NCI-H748 treated with DMSO at 0.1 percent for 48 hours (cell line): ENCODE measurements around the gene SHANK1.
A peak's percentile ranks its signal among the peaks of the same experiment; 100 is the strongest.

Source experiments
- DNase-seq: peaks from one replicate; lab custom pipeline; 2025; lab: John Stamatoyannopoulos, UW

The SHANK1 gene

DNA sequence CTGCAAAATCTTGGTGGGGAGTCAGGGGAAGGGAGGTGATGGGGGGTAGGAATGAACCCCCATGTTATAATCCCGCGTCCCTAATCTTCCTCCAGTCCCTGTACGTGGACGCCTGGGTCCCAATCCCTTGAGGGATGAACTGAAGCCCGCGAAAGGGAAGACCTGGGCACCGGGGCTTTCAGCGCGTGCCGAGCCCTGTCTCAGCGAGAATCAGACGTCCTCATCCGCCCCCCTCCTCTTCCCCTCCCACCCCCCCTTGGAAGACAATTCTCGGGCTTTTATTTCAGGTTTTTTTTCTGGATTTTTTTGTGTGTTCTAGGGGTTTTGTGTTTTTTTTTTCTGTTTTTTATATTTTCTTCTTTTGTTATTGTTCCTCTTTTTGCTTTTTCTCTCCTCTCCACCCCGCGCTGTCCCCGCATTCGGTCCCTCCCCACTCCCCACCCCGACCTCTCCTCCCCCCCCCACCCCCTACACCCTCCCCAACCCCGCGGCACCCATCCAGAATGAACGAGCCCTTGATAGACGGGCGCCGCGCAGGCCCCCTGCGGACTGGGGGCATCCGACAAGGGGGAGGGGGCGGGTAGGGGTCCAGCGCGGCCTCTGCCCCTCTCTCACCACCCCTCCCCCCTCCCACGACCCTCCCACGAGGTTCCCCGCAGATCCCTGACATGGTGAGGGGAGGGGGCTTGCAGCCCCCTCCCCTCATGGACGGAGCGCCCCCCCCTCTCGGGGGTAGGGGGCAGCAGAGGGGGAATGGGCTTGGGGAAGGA is 60.1 kb downstream of the SHANK1 start:
- DNase-seq = no peak

DNA sequence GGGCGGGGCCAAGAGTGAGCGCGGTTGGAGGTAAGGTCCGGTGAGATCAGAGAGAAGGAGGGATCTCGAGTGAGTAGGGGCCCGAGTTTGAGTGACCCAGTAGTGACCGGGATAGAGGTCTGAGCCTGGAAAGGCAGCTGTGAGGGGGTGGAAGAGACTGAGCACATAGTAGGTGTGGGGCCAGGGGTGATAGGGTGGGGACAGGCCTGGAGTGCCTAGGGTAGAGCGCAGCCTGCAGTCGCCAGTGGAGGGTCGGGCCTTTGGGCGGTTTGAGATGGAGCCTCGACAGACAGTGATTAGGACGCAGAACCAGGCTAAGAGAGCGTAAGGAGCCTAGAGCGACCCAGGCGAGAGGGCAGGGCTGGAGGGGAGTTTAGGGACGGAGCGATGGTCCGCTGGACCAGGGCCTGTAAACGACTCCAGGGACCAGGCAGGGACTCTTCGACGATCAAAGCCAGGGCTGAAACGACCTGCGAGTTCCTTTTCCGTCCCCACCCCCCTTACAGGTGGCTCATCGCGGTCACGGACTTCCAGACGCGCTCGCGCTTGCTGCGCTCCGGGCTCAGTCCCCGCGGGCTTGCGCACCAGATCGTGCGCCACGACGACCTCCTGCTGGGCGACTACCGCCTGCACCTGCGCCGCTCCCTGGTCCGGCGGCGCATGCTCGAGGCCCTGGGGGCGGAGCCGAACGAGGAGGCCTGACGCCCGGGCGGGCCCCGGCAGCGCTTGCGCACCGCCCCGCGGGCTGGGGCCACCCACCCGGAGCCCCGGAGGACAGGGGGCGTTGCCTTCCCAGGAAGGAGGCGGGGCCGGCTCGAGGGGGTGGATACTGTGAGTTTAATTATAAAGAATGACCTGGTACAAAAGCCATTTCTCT is 60.9 kb downstream of the SHANK1 start:
- DNase-seq = peak; percentile 95

DNA sequence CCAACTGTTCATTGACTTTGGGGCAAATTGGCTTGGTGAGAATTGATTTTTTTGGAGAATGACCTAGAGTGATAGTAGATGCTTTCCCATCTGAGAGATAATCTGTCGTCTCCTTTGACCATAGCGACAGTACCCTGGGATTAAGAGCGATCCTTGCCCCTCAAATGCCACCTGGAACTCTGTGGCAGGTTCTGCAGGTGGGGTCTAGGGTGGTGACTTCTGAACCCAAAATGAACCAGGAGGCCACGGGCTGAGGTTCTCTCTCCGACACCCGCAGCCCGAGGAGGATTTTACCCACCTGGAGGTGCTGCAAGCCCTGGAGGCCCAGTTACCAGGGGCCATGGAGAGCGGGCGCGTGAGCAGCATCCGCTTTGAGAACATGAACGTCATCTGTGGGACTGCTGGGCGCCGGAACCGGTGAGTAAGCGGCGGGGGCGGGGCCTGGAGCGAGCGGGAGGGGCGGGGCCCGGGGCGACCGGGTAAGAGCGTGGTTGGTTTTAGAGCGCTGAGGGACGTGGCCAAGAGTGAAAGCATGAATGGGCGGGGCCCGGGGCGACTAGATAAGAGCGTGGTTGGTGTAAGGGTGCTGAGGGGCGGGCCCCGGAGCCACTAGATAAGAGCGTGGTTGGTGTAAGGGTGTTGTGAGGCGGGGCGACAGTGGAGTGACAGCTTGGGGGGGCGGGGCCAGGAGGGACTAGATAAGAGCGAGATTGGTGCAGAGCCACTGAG is 61.7 kb downstream of the SHANK1 start:
- DNase-seq = peak; percentile 100

DNA sequence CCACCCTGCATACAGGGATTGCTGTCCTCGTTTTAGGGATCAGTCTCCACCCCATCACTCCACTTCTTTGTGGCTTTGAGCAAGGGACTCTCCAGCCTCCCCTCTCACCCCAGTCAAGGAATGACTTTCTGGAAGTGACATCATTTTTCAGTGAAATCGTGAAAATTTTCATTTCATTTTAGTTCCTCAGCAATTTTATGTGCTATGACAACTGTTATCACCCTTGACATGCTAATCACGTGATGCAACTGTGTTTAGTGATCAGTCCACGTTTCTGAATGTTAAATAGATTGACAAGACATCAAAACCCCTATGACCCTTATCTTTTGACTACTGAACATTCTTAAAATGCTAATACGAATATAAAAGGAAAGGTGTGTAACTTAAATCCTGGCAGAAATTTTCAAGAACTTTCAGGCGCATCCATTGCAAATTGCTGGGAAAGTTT is 62.4 kb downstream of the SHANK1 start:
- DNase-seq = no peak

DNA sequence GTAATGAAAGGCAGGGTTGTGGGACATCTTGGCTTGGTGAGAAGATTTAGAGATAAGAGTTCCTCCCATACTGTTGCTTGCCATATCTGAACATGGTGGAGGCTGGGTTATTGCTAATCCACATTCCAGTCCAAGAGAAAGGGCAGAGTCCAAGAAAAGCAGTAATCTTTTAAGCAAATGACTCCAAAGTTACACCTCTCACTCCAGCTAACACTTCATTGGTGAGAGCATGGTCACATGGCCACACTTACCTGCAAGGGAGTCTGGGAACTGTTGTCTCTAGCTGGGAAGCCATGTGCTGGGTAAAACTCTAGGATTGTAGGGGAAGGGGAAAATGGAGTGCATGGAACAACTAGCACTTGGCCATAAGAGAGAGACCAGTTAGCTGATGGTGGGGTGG is 64.7 kb downstream of the SHANK1 start:
- no peak for DNase-seq

DNA sequence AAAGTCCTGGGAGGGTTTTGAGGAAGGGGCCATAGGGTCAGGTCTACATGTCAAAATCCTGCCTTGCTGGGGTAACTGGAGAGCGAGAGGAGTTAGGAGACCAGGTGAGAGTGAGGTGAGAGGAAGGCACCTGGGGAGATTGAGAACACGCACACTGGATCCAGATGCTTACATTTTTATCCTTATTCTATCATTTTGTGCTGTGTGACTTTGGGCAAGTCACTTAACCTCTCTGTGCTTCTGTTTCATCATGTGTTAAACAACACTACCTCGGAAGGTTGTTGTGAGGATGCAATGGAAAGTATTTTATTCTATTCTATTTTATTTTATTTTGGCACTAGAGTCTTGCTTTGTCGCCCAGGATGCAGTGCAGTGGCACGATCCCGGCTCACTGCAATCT is 66.9 kb downstream of the SHANK1 start:
- no peak for DNase-seq

DNA sequence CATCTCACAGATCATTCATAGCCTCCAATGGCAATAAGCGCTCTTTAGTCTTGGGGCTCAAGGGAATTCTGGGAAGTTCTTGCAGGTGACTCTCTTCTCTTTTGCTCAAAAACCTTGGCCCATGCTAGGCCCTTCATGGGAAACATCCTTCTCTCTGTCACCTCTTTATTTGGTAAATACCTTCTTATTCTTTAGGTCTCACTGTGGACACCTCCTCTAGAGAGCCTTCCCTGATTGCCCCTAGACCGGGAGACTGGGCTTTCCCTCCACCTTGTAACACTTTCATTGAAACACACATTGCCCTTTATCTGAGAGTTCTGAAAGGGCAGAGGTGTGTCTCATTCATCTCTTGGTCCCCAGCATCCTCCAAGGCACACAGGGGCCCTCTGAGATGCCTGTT is 68.4 kb downstream of the SHANK1 start:
- DNase-seq = no peak

DNA sequence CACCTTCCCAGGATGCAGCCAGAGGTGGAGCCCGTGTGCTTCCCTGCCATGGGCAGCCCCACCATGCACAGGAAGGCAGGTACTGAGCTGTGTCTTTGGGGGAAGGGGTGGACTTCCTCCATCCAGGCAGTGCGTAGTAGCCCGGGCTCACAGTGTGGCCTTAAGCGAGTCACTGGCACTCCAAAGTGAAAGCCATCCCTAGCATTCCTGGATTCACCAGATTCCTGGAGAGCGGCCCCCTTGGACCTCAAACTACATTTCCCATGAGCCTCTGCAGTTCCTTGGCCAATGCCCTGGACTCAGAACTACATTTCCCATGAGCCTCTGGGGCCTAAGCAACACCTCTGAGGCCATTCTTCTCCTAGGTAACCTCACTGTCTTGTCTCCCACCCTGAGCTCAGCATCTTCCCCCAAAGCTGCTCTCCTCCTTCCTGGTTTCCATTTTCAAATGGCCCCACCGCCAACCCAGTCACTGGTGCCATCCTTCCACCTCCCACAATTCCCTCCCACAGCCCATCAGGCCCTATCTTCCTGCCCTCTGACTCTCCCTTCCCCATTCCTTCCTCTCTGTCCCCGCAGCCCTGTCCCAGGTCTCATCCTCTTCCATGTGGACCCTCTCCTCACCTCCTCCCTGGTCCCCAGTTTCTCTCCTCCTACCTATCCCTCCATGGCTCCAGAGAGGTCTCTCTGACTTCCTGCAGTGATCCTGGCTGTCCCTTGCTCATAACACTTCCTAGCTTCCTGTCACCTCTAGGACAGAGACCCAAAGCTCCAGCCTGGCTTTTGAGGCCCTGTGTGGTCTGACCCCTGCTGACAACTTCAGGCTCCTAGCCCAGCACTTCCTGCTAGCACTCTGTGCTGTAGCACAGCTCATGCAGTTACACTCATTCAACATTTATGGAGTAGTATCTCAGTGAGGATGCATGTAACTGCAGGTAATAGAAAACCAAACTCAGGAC is 69.9 kb downstream of the SHANK1 start, which contains the start of gene C19orf81:
C19orf81 (plus strand) TSS at position 13 of the 959 bp plus-strand sequence; CDS start at position 13, 0 bp downstream.
- no peak for DNase-seq

DNA sequence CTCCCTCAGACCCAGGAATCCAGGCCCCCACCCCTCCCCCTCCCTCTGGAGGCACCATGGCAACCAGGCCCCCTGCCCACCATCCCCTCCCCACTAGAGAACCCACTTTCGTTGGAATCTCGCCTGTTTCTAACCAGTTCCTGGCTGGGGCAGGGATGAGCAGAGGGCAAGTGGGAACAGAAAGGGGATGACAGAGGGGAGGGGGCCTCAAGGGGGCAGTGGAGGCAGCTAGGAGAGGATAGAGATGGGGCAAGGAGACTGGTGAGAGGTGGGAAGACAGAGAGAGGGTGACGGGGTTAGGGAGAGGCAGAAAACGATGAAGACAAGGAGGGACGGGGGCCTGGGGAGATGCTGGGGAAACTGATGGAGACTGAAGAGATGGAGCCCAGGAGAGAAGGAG is 70.9 kb downstream of the SHANK1 start:
- no peak for DNase-seq

DNA sequence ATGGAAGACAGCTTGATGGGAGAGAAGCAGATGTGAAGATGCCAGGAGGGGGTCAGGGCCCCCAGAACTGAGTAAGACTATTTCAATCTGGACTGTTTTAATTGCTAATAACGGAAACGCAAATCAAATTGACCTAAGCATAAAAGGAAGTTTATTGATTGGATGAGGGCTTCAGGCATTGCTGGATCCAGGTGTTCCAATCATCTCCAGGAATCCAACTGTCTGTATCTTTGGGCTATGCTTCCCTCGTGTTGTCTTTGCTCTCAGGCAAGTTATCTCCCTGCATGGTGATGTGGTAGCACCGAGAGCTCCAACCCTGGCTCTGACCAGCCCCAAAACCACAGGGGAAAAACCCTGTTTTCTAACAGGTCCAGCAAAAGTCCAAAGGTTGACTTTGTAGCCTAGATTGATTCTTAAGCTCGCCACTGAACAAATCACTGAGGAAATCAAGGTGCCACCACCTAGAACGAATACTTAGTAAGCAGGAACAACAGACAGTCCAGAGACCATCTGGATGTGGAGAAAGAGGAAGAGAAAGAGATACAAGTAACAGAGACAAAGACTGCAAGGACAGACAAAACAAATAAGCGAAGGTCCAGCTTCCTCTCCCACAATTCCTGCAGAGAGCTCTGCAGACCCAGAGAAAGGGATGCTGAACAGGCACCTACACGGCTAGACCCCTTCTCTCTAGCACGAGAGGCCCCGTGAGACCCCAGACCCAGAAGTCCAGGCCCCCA is 71.6 kb downstream of the SHANK1 start:
- DNase-seq = no peak

DNA sequence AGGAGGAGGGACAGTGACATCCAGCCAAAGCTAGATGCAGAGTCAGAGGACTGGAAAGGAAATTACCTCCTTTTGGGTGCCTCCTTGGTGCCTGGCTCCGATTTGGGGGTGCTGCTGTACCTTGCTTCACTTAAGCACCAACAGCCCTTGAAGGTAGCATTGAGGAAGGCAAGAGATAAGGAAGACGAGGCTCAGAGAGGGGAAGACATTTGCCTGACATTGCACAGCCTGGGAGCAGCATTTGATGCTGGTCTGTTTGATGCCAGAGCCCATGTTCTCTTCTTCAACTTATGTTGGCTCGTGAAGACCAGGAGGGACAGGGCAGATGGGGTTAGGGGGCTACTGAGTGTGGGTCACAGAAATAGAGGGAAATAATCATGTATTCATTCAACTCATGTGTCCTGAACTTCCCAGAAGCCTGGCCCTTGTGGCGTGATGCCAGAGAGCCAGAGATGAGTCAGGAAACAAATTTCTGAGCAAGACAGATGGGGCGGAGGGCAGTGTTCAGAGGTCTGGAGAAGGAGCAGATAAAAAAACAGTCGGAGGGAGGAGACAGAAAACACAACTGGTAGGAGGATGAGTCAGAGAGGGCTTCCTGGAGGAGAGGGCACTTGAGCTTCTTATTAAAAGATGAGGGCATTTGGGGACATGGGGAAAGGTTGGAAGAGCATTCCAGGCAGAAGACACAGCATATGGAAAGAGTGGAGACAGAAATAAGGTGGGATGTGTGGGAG is 73.4 kb downstream of the SHANK1 start:
- no peak for DNase-seq

DNA sequence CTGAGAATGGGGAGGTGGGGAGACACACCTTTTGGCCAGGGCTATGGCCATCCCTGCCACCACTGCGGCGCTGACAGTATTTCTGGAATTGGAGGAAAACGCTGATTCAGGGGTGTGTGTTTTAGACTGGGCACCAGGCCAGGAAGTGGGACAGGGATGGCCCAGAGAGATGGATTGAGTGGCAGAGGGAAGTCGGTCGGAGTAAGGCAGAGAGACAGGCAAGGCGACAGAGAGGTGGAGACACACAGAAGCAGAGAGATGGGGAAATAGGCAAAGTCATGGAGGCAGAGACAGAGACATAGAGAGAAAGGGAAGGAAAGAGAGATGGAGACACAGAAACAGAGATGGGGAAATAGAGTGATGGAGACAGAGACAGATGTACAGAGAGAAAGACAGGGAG is 74.5 kb downstream of the SHANK1 start:
- DNase-seq = no peak

DNA sequence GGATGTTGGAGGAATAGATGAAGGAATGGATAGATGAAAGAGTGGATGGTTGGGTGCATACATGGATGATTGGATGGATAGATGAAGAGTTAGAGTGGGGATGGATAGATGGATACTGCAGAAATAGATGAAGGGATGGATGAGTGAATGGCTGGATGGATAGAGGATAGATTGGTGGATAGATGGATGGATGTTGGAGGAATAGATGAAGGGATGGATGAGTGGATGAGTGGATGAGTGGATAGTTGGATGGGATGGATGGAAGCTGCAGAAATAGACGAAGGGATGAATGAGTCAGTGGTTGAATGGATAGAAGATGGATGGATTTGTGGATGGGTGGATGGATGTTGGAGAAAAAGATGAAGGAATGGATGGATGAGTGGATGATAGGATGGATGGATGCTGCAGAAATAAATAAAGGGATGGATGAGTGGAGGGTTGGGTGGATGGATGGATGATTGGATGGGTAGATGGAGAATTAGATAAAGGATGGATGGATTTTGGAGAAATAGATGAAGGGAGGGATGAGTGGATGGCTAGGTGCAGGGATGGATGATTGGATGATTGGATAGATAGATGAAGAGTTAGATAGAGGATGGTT is 75.2 kb downstream of the SHANK1 start:
- DNase-seq = no peak

DNA sequence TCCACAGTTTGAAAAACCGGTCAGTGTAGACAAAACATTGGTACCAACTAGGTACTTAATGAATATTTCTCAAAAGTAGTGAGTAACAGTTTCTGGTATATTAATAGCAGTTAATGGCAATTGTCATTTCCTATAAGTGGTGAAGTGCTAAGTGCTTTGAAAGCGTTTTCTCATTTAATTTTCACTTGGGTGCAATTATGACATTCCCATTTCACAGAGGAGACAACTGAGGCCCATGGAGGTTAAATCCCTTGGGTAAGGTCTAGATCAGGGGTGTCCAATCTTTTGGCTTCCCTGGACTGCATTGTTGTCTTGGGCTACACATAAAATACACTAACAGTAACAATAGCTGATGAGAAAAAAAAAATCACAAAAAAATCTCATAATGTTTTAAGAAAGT is 79.2 kb downstream of the SHANK1 start:
- no peak for DNase-seq

DNA sequence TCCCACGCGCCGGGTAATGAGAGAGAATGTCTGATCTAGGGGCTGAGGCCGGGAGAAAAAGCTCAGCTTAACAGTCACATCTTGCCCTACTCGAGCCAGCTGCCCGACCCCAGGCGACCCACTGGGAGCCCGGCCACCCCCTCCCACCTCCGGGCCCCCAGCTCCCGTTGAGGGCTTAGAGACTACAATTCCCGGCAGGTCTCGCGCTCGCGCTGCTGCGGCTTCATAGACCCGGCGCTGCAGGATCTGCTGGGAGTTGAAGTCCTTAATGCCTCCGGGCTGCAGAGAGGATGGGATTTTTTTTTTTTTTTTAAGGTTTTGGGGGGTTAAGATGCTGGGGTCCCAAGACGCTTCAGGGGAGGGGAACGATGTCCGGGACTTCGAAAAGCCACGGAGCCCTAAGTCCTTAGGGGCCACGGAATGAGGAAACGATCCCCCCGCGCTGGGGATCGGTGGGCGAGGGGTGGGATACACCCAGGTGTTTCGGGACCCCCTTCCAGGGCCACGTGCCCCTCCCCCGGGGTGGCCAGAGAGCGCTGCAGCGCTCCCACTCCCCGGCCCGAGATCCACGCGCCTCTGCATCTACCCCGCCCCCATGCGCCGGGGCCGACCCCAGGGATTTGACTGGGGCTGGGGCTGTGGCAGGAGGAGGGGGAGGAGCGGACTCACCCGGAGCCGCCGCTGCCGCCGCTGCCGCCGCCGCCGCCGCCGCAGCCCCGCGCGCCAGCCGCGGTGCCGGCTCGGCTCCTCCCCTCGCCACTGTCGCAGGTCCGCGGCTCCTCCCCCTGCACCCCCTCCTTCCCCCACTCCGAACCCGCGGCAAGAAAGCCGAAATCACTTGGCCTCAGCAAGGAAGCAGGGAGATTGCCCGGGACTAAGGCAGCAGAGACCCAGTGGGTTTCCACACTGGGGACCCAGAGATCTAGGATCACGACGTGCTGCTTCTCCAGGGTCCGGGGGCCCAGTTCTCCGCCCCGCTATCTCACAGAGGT is 80.2 kb downstream of the SHANK1 start, which contains the start of gene SYT3:
SYT3 (minus strand) TSS at position 761 of the 992 bp plus-strand sequence. CDS start 2,470 bp downstream, outside the sequence.
- DNase-seq = peak; percentile 49

DNA sequence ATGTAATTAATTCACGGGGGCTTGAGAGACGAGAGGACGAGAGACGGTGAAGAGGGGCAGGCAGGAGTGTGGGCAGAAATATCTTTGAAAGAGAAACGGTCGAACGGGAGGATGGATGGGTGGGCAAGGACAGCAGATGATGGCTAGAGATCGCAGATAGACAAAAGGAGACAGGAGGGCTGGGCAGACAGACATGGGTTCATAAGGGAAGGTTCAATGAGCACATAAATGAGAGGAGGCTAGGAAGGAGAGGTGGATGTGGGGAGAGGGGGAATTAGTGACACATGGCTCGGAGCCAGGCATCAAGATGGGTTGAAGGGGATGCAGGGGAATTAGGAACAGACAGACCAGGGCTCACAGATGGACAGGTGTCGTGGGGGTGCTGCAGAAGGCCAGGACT is 81.0 kb downstream of the SHANK1 start:
- DNase-seq = no peak

DNA sequence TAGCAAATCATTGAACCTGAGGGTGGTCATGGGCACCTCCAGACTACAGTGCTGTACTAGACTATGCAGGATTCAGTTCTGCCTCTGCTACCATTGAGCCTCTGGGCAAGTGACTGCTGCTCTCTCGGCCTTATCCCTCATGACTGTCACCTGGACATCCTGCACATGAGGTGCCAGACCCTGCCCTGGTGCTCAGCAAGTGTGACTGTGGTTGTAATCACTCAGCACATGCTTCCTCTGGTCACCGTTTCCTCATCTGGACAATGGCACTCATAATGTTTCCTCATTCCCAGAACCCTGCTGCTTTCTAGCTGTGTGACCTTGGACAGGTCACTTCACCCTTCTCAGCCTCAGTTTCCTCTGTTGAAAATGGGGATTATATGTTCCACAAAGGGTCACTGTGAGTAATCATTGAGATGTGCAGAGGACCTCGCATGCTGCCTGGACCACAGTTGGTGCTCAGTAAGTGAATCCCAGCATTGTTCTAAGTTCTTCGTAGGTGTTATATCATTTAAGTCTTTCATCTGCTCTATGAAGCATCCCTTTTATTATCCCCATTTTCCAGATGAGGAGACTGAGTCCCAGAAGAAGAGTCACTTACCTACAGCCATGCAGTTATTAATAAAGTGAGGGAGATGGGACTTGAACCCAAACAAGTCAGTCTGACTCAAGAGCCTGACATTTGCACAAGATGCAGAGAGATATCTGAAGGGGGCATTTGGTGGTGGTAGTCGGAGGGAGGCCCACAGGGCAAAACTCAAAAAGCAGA is 83.1 kb downstream of the SHANK1 start:
- DNase-seq = no peak
